Measurements from ENCODE around the gene FES.
"Not testable (repeated sequence)": the region's sequence is repeated elsewhere in the genome, so short reads cannot be mapped to it uniquely, and the experiment has no call there.

The FES gene

DNA sequence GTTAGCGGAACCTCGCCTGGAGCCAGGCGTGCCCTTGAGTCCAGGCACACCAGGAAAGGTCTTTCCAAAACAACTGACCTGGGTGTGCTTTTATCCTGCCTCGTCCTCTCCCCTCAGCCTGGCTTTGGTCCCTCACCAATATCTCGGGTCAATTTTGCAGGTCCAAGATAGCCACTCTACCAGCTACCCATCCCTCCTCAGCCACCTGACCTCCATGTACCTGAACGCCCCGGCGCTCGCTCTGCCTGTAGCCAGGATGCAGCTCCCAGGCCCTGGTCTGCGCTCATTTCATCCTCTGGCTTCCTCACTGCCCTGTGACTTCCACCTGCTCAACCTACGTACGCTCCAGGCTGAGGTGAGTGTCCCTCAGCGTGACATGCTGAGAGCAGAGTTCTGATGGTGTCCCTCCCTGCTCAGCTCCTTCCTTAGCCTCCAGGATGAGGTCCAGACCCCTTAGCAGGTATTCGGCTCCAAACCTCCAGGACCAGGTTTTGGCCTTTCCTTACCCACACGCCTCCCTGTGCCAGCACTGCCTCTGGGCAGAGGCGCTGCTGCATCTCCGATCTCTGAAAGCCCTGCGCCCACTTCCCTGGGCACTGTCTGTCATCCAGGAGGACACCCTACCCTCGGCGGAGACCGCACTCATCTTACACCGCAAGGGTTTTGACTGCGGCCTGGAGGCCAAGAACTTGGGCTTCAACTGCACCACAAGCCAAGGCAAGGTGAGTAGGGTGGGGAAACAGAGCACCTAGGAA, 33.9 kb downstream of the FES start:
- no peaks in the 10 kb centered on the region; the same call in 1 of the 2 replicates for H3K36me3 ChIP-seq

DNA sequence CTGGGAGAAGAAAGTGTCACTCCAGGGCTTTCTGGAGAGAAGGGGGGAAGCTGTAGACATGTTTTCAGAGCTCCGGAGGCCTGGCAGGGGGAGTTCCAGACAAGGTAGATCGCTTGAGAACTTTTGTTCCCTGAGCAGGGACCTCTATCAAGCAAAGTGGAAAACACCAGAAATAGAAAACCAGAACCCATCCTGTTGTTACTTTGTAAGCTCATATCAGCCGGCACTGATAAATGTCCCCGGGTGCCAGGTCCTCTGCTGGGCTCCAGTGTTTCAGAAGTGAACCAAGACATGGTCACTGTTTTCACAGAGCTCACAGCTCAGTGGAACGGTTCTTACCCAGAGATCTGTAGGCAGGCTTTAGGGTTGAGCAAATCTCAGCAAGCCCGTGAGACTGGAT, 34.5 kb downstream of the FES start:
- TF ChIP-seq, protein P1, sequence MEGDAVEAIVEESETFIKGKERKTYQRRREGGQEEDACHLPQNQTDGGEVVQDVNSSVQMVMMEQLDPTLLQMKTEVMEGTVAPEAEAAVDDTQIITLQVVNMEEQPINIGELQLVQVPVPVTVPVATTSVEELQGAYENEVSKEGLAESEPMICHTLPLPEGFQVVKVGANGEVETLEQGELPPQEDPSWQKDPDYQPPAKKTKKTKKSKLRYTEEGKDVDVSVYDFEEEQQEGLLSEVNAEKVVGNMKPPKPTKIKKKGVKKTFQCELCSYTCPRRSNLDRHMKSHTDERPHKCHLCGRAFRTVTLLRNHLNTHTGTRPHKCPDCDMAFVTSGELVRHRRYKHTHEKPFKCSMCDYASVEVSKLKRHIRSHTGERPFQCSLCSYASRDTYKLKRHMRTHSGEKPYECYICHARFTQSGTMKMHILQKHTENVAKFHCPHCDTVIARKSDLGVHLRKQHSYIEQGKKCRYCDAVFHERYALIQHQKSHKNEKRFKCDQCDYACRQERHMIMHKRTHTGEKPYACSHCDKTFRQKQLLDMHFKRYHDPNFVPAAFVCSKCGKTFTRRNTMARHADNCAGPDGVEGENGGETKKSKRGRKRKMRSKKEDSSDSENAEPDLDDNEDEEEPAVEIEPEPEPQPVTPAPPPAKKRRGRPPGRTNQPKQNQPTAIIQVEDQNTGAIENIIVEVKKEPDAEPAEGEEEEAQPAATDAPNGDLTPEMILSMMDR (IDR thresholded peaks at IDR 0.05; ENCODE audit: low read depth, low read length) = no peak
- Histone ChIP-seq H3K27me3 (ENCODE audit: insufficient read depth, low read depth, severe bottlenecking) (no peaks in the 10 kb centered on the region), H3K9me3 (ENCODE audit: severe bottlenecking) (no peaks in the 10 kb centered on the region), H3K27ac (no peak overlapping the region), H3K4me3 (ENCODE audit: low read depth, low read length) (no peak overlapping the region), H3K36me3 (no peaks in the 10 kb centered on the region; the same call in 1 of the 2 replicates)
- no peak for DNase-seq

More for the DNA sequence above, 33.9 kb downstream of the FES start:
- Histone ChIP-seq H3K4me3 (ENCODE audit: low read depth, low read length) (no peak overlapping the region), H3K27ac (no peak overlapping the region), H3K27me3 (ENCODE audit: insufficient read depth, low read depth, severe bottlenecking) (no peaks in the 10 kb centered on the region), H3K9me3 (ENCODE audit: severe bottlenecking) (no peaks in the 10 kb centered on the region)
- TF ChIP-seq, protein P1 (IDR thresholded peaks at IDR 0.05; ENCODE audit: low read depth, low read length) = no peak
- no peak for DNase-seq

DNA sequence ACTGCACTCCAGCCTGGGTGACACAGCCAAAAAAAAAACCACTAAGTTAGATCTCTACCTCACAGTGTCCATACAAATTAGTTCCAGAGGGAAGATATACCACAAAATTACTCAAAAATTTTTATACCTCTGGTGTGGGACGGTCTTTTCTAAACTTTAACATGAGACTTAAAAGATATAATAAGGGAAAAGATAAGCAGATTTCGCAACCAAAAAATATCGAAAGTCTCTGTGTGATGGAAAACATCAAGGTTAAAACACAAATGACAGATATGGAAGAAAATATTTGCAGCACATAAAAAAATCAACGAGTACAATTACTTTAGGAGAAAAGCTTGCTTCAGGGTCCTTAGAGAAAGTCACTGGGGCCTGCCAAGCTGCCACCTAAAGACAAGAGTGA, 37.6 kb downstream of the FES start:
- no peaks in the 10 kb centered on the region; the same call in 1 of the 2 replicates for H3K36me3 ChIP-seq
- TF ChIP-seq, protein P1 (IDR thresholded peaks at IDR 0.05; ENCODE audit: low read depth, low read length) = no peak
- H3K9me3 ChIP-seq (ENCODE audit: severe bottlenecking) = no peaks in the 10 kb centered on the region
- H3K4me3 ChIP-seq (ENCODE audit: low read depth, low read length) = no peak overlapping the region
- DNase-seq = no peak
- no peaks in the 10 kb centered on the region for H3K27me3 ChIP-seq (ENCODE audit: insufficient read depth, low read depth, severe bottlenecking)
- H3K27ac ChIP-seq = no peak overlapping the region

DNA sequence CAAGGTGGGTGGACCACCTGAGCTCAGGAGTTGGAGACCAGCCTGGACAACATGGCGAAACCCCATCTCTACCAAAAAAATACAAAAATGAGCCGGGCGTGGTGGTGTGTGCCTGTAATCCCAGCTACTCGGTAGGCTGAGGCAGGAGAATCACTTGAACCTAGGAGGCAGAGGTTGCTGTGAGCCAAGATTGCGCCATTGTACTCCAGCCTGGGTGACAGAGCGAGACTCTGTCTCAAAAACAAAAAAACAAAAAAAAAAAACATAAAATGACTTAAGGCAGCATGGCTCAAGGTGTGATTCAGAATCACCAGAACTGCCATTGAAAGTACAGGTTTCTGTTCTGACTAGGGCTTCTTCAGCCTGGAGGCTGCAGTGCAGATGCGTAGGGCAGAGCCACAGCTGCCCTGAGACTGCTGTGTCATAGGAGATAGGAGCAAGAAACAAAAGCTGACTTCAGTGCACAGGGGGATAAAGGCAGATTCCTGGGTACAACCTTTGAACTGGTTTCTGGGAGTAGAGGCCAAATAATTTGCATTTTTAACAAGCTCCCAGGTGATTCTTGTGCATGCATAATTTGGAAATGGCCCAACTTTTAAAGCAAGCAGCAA, 38.5 kb downstream of the FES start:
- H3K36me3 ChIP-seq; H3K27me3 ChIP-seq (ENCODE audit: insufficient read depth, low read depth, severe bottlenecking); DNase-seq; H3K9me3 ChIP-seq (ENCODE audit: severe bottlenecking); H3K4me3 ChIP-seq (ENCODE audit: low read depth, low read length); H3K27ac ChIP-seq: not testable (repeated sequence)

DNA sequence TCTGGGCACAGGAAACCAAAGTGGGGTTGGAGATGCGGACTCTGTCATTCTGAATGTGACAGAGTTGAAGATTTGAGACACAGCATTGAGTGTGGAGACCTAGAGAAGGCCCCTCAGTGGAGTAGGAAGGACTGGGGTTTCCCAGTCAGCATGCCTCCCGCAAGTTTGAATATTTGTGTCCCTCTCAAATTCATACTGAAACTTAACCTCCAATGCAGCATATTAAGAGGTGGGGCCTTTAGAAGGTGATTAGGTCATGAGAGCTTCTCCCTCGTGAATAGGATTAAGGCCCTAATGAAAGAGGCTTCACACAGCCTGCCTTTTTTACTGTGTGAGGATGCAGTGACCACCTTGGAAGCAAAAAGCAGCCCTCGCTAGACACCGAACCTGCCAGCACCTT, 40.1 kb downstream of the FES start:
- no peak overlapping the region for H3K4me3 ChIP-seq (ENCODE audit: low read depth, low read length)
- no peaks in the 10 kb centered on the region for H3K9me3 ChIP-seq (ENCODE audit: severe bottlenecking)
- DNase-seq = no peak
- no peaks in the 10 kb centered on the region for H3K36me3 ChIP-seq
- H3K27me3 ChIP-seq (ENCODE audit: insufficient read depth, low read depth, severe bottlenecking) = no peaks in the 10 kb centered on the region
- H3K27ac ChIP-seq = no peak overlapping the region
- TF ChIP-seq, protein P1 (IDR thresholded peaks at IDR 0.05; ENCODE audit: low read depth, low read length) = no peak

DNA sequence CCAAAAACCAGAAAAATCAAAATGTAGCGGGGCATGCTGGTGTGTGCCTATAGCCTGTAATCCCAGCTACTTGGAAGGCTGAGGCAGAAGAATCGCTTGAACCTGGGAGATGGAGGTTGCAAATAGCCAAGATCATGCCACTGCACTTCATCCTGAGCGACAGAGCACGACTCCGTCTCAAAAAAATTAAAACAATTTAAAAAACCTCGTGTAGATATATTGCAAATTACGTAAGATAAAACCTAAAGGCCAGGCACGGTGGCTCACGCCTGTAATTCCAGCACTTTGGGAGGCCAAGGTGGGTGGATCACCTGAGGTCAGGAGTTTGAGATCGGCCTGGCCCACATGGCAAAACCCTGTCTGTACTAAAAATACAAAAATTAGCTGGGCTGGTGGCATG, 42.5 kb downstream of the FES start:
- H3K36me3 ChIP-seq; H3K4me3 ChIP-seq (ENCODE audit: low read depth, low read length); DNase-seq; H3K9me3 ChIP-seq (ENCODE audit: severe bottlenecking); H3K27ac ChIP-seq; H3K27me3 ChIP-seq (ENCODE audit: insufficient read depth, low read depth, severe bottlenecking): not testable (repeated sequence)

DNA sequence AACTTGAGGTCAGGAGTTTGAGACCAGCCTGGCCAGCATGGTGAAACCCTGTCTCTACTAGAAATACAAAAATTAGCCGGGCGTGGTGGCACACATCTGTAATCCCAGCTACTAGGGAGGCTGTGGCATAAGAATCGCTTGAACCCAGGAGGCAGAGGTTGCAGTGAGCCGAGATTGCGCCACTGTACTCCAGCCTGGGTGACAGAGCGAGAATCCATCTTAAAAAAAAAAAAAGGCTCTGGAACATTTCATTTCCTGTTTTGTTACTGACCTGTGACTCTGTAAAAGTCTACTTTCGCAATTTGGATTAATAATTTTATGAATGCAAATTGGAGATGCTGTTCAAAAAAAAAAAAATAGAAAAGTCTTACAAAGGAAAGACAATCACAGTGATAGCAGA, 43.8 kb downstream of the FES start:
- H3K36me3 ChIP-seq; H3K27ac ChIP-seq; H3K27me3 ChIP-seq (ENCODE audit: insufficient read depth, low read depth, severe bottlenecking); H3K4me3 ChIP-seq (ENCODE audit: low read depth, low read length); H3K9me3 ChIP-seq (ENCODE audit: severe bottlenecking); DNase-seq: not testable (repeated sequence)
